GM18868 (cell line): ENCODE measurements around the gene CIB4.

ENCODE experiments used
- ATAC-seq: cut with Tn5 transposase; IDR thresholded peaks from one replicate; pipeline ENCODE4 v1.9.1; 2021; ENCODE audit warnings: mild to moderate bottlenecking, moderate library complexity; ENCODE audit not compliant: unreplicated experiment

CIB4 gene

GRCh38 chr2:26644188-26644835, 3.1 kb upstream of the CIB4 start:
- no peak for ATAC-seq

- ATAC-seq: no peak
Measured at GRCh38 chr2:26642429-26642828, 1.3 kb upstream of the CIB4 start.

- ATAC-seq: no peak
Measured at GRCh38 chr2:26640331-26640745, 828 bp downstream of the CIB4 start.

GRCh38 chr2:26639685-26640243, 1.4 kb downstream of the CIB4 start:
- ATAC-seq: no peak

GRCh38 chr2:26637811-26638310, 3.3 kb downstream of the CIB4 start:
- ATAC-seq: no peak

GRCh38 chr2:26636935-26637334, 4.2 kb downstream of the CIB4 start:
- no peak for ATAC-seq

GRCh38 chr2:26635401-26635800, 5.8 kb downstream of the CIB4 start:
- no peak for ATAC-seq

- ATAC-seq: no peak
Measured at GRCh38 chr2:26634636-26635230, 6.4 kb downstream of the CIB4 start.

- no peak for ATAC-seq
Measured at GRCh38 chr2:26633993-26634595, 7.1 kb downstream of the CIB4 start.

- ATAC-seq: no peak
Measured at GRCh38 chr2:26633351-26633945, 7.7 kb downstream of the CIB4 start.

- no peak for ATAC-seq
Measured at GRCh38 chr2:26632624-26633185, 8.5 kb downstream of the CIB4 start.

GRCh38 chr2:26631401-26632170, 9.6 kb downstream of the CIB4 start:
- ATAC-seq: no peak

- no peak for ATAC-seq
Measured at GRCh38 chr2:26630669-26631360, 10.4 kb downstream of the CIB4 start.

GRCh38 chr2:26630235-26630634, 10.9 kb downstream of the CIB4 start:
- no peak for ATAC-seq

GRCh38 chr2:26629751-26630150, 11.4 kb downstream of the CIB4 start:
- no peak for ATAC-seq

GRCh38 chr2:26629346-26629630, 11.9 kb downstream of the CIB4 start:
- no peak for ATAC-seq

- ATAC-seq: no peak
Measured at GRCh38 chr2:26628561-26629345, 12.4 kb downstream of the CIB4 start.

GRCh38 chr2:26627350-26628105, 13.6 kb downstream of the CIB4 start:
- ATAC-seq: no peak

GRCh38 chr2:26626606-26627005, 14.6 kb downstream of the CIB4 start:
- no peak for ATAC-seq
